ENCODE data around the gene PIRT.

Gene PIRT

GRCh38 chr17:10793256-10793655 is 44.6 kb downstream of the PIRT start:
- peaks cover 3% of the 10 kb centered on the region for H3K4me1 ChIP-seq (ENCODE audit: insufficient read depth, low read length)
- no peak overlapping the region for H2AFZ ChIP-seq (ENCODE audit: low read depth, low read length)
- no peaks in the 10 kb centered on the region for H3K27me3 ChIP-seq (ENCODE audit: insufficient read depth, low read length)
- no peak overlapping the region for H3K4me3 ChIP-seq (ENCODE audit: low read length)
- H3K9me3 ChIP-seq (ENCODE audit: low read length), result no peaks in the 10 kb centered on the region
- H3K36me3 ChIP-seq (ENCODE audit: insufficient read depth, low read length), result no peaks in the 10 kb centered on the region

GRCh38 chr17:10792151-10792550 is 45.7 kb downstream of the PIRT start:
- Histone ChIP-seq H3K9me3 (ENCODE audit: low read length) (no peaks in the 10 kb centered on the region), H3K4me3 (ENCODE audit: low read length) (no peak overlapping the region), H3K4me1 (ENCODE audit: insufficient read depth, low read length) (peaks cover 3% of the 10 kb centered on the region), H3K36me3 (ENCODE audit: insufficient read depth, low read length) (no peaks in the 10 kb centered on the region), H3K27me3 (ENCODE audit: insufficient read depth, low read length) (no peaks in the 10 kb centered on the region), H2AFZ (ENCODE audit: low read depth, low read length) (no peak overlapping the region)

DNA sequence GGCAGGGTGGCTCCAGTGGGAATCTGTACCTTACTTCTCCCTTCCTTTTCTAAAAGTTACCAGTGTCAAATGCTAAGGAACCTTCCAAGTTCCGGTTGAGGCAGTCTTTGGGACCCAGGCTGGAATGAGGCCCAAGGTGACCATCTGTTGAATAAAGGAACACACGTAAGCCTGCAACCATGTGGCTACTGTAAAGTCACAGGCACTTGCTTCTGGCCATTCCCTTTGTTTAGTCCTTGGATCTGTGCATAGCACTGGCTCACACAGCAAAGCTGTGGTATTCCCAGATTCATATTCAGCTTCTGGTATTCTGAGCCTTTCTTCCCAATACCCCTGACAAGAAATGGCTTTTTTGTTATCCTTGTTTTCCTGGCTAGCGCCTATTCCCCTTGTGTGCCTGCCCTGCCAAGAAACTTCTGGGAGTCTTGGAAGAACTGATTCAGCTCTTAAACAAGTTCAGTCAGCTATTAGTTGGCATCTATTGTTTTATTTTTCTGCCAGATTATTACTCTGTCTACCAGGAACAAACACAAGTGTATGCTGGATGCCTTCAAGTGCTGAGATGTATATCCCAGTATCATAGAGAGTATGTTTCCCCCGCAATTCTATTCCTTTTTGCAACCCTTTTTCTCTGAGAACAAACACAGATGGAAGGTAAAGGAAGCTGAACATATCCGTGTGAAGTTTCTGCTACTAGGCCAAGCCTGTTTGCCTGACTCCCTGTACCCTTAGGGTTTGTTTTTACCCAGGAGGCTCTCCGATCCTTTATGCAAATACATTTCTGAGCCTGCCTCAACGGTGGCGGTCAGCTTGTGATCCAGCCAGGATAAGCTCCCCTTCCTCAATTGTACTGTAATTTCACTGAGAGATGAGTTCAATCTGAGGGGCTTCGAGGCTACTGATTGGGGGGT is 47.1 kb downstream of the PIRT start:
- Histone ChIP-seq H3K27me3 (ENCODE audit: insufficient read depth, low read length) (no peaks in the 10 kb centered on the region), H3K4me3 (ENCODE audit: low read length) (no peak overlapping the region), H2AFZ (ENCODE audit: low read depth, low read length) (no peak overlapping the region), H3K4me1 (ENCODE audit: insufficient read depth, low read length) (peaks cover 3% of the 10 kb centered on the region), H3K9me3 (ENCODE audit: low read length) (no peaks in the 10 kb centered on the region), H3K36me3 (ENCODE audit: insufficient read depth, low read length) (no peaks in the 10 kb centered on the region)

DNA sequence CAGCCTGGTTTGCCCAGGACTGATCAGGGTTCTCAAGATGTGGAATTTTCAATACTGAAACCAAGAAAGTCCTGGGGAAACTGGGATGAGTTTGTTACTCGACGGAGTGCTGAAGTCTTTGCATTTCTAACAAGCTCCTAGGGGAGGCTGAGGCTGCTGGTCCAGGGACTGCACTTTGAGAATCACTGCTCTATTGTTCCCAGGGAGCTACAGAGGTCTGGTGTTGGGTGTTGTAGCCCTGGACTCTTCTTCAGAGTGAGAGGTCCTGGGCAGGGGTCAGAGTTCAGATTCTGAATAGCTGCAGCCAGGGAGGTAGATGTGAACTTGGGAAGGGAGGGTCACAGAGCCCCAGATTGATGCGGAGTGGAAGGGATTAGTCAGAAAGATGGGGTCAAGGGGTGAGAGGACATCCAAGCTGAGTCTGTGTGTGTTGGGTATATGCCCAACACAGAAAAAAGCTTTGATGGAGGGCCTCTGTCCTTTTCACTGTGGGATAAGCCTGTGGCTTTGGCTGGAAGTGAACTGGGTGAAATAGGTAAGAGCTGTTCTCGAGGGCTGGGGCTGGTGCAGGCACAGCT is 48.1 kb downstream of the PIRT start:
- no peaks in the 10 kb centered on the region for H3K27me3 ChIP-seq (ENCODE audit: insufficient read depth, low read length)
- H3K4me3 ChIP-seq (ENCODE audit: low read length), result no peak overlapping the region

GRCh38 chr17:10787306-10788045 is 50.4 kb downstream of the PIRT start:
- no peak overlapping the region for H2AFZ ChIP-seq (ENCODE audit: low read depth, low read length)
- H3K4me3 ChIP-seq (ENCODE audit: low read length), result no peak overlapping the region
- H3K9me3 ChIP-seq (ENCODE audit: low read length), result no peaks in the 10 kb centered on the region
- no peaks in the 10 kb centered on the region for H3K27me3 ChIP-seq (ENCODE audit: insufficient read depth, low read length)
- peaks cover 3% of the 10 kb centered on the region for H3K4me1 ChIP-seq (ENCODE audit: insufficient read depth, low read length)
- H3K36me3 ChIP-seq (ENCODE audit: insufficient read depth, low read length), result no peaks in the 10 kb centered on the region

More for the DNA sequence above, 48.1 kb downstream of the PIRT start:
- no peaks in the 10 kb centered on the region for H3K36me3 ChIP-seq (ENCODE audit: insufficient read depth, low read length)
- H2AFZ ChIP-seq (ENCODE audit: low read depth, low read length), result no peak overlapping the region
- H3K4me1 ChIP-seq (ENCODE audit: insufficient read depth, low read length), result peaks cover 3% of the 10 kb centered on the region
- H3K9me3 ChIP-seq (ENCODE audit: low read length), result no peaks in the 10 kb centered on the region

DNA sequence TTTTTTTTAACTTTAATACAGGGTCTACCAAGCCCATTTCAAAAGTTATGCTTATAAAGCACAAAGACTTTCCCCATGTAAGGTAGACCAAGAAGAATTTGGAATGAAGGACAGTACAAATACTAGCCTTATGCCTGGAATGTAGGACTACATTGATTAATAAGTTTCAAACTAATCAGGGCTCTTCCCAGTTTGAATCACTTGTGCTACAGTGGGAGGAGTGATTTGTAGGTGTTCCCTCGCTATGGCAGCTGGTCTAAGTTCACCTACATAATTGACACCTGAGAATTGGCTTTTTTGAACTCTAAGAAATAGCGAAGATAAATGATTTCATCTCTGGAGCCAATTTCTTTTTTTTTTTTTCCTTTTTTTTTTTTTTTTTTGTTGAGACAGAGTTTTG is 52.6 kb downstream of the PIRT start:
- no peaks in the 10 kb centered on the region for H3K27me3 ChIP-seq (ENCODE audit: insufficient read depth, low read length)
- no peak overlapping the region for H3K4me3 ChIP-seq (ENCODE audit: low read length)
- H3K4me1 ChIP-seq (ENCODE audit: insufficient read depth, low read length), result peaks cover 3% of the 10 kb centered on the region
- no peaks in the 10 kb centered on the region for H3K9me3 ChIP-seq (ENCODE audit: low read length)
- H3K36me3 ChIP-seq (ENCODE audit: insufficient read depth, low read length), result no peaks in the 10 kb centered on the region
- no peak overlapping the region for H2AFZ ChIP-seq (ENCODE audit: low read depth, low read length)

DNA sequence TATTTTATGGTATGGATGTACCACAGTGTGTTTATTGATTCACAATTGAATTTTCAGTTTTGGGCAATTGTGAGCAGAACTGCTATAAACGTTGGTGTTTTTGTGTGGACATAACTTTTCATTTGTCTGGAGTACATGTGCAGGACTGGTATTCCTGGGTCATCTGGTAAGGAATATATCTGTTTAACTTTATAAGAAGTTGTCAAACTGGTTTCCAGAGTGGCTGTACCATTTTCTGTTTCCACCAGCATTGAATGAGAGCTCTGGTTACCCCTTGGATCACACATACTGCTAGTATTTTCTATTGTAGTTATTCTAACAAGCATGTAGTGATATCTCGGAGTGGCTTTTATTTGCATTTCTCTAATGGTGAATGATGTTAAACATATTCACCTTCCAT is 58.3 kb downstream of the PIRT start:
- no peak overlapping the region for H3K4me3 ChIP-seq (ENCODE audit: low read length)
- no peaks in the 10 kb centered on the region for H3K9me3 ChIP-seq (ENCODE audit: low read length)
- H3K4me1 ChIP-seq (ENCODE audit: insufficient read depth, low read length), result no peaks in the 10 kb centered on the region
- no peak overlapping the region for H2AFZ ChIP-seq (ENCODE audit: low read depth, low read length)
- H3K36me3 ChIP-seq (ENCODE audit: insufficient read depth, low read length), result no peaks in the 10 kb centered on the region
- H3K27me3 ChIP-seq (ENCODE audit: insufficient read depth, low read length), result no peaks in the 10 kb centered on the region

- no peak overlapping the region for H3K4me3 ChIP-seq (ENCODE audit: low read length)
- H3K9me3 ChIP-seq (ENCODE audit: low read length), result no peaks in the 10 kb centered on the region
- no peaks in the 10 kb centered on the region for H3K27me3 ChIP-seq (ENCODE audit: insufficient read depth, low read length)
- H3K4me1 ChIP-seq (ENCODE audit: insufficient read depth, low read length), result no peaks in the 10 kb centered on the region
- no peak overlapping the region for H2AFZ ChIP-seq (ENCODE audit: low read depth, low read length)
- no peaks in the 10 kb centered on the region for H3K36me3 ChIP-seq (ENCODE audit: insufficient read depth, low read length)
These were observed 60.0 kb downstream of the PIRT start for GRCh38 chr17:10777890-10778289.

- H3K36me3 ChIP-seq (ENCODE audit: insufficient read depth, low read length), result no peaks in the 10 kb centered on the region
- no peaks in the 10 kb centered on the region for H3K4me1 ChIP-seq (ENCODE audit: insufficient read depth, low read length)
- H3K27me3 ChIP-seq (ENCODE audit: insufficient read depth, low read length), result no peaks in the 10 kb centered on the region
These were observed 60.6 kb downstream of the PIRT start for GRCh38 chr17:10777131-10777807.

DNA sequence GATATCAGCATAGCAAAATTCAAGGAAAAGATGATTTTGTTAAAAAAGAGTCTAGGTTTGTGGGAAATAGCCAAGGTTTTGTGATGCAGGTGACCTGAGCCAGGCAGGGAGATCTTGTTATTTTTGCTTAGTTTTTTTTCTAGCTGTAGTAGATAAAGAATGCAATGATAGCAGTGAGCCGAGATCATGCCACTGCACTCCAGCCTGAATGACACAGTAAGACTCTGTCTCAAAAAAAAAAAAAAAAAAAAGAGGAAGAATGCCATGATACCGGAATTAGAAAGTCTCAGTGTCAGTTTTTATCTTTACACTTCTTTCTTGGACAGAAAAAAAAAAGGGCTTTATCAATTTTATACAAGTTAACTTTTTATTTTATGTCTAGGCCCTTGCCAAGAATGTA is 61.5 kb downstream of the PIRT start:
- Histone ChIP-seq H3K4me1 (ENCODE audit: insufficient read depth, low read length) (no peaks in the 10 kb centered on the region), H3K9me3 (ENCODE audit: low read length) (no peaks in the 10 kb centered on the region), H3K4me3 (ENCODE audit: low read length) (no peak overlapping the region), H3K36me3 (ENCODE audit: insufficient read depth, low read length) (no peaks in the 10 kb centered on the region), H2AFZ (ENCODE audit: low read depth, low read length) (no peak overlapping the region), H3K27me3 (ENCODE audit: insufficient read depth, low read length) (no peaks in the 10 kb centered on the region)

More at GRCh38 chr17:10777131-10777807, 60.6 kb downstream of the PIRT start:
- Histone ChIP-seq H2AFZ (ENCODE audit: low read depth, low read length) (no peak overlapping the region), H3K9me3 (ENCODE audit: low read length) (no peaks in the 10 kb centered on the region), H3K4me3 (ENCODE audit: low read length) (no peak overlapping the region)

DNA sequence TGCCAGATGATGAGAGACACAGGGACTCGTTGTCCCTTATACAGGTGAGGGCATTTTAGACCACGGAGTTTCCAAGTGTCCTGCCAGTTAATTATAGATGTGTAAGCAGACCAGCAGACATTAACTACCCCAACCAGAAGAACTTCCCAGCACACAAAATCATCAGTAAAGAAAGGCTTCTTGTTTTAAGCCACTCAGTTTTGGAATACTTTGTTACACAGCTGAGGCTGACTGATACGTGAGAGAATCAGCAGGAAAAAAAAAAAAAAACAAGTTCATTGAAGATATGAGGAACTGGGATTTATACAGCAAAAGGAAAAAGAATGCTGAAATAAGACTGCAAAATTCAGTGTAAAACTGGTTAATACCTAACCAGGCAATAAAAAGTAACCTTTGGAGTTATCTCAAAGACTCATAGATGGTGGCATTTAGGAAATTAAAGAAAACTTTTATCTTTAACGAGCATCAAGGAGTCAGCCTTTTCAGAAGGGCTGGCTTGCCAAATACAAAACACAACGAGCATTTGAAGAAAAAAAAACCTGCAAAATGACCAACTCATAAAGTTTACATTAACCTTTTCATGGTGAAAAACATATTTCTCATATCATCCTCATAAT is 62.0 kb downstream of the PIRT start:
- Histone ChIP-seq H3K36me3 (ENCODE audit: insufficient read depth, low read length) (no peaks in the 10 kb centered on the region), H3K4me1 (ENCODE audit: insufficient read depth, low read length) (no peaks in the 10 kb centered on the region), H3K27me3 (ENCODE audit: insufficient read depth, low read length) (no peaks in the 10 kb centered on the region), H3K9me3 (ENCODE audit: low read length) (no peaks in the 10 kb centered on the region), H2AFZ (ENCODE audit: low read depth, low read length) (no peak overlapping the region), H3K4me3 (ENCODE audit: low read length) (no peak overlapping the region)

DNA sequence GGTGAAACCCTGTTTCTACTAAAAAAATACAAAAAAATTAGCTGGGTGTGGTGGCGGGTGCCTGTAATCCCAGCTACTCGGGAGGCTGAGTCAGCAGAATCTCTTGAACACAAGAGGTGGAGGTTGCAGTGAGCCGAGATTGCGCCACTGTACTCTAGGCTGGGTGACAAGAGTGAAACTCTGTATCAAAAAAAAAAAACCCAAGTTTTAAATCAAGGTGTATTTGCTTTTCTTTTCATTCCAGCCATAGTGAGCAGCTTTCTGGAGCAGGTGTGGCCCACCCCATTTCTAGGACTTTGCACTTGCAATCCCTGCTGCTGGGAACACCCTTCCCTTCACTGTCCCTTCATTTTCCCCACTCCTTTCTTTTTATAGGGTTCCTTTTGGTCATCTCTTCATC is 62.8 kb downstream of the PIRT start:
- Histone ChIP-seq H3K27me3 (ENCODE audit: insufficient read depth, low read length) (no peaks in the 10 kb centered on the region), H3K4me1 (ENCODE audit: insufficient read depth, low read length) (no peaks in the 10 kb centered on the region), H3K9me3 (ENCODE audit: low read length) (no peaks in the 10 kb centered on the region), H3K4me3 (ENCODE audit: low read length) (no peak overlapping the region), H3K36me3 (ENCODE audit: insufficient read depth, low read length) (no peaks in the 10 kb centered on the region), H2AFZ (ENCODE audit: low read depth, low read length) (no peak overlapping the region)

Measured in neuron (in vitro differentiated cells).